HepG2 (cell line): ENCODE measurements around the gene PTPN2.

Experiments
- CTCF ChIP-seq: sonication (generic); formaldehyde crosslinking; IDR thresholded peaks from 2 replicates; pipeline ENCODE4 v1.5.0; 2020; ENCODE audit warnings: mild to moderate bottlenecking, missing genetic modification reagents, moderate library complexity
- GTF2F1 ChIP-seq: fragments of 150-350 bp; IDR thresholded peaks from 2 replicates; pipeline ENCODE4 v1.6.1; 2014; ENCODE audit warnings: low read length
- KLF11 ChIP-seq: IDR thresholded peaks from 2 replicates; pipeline ENCODE4 v1.6.1; 2016; ENCODE audit warnings: missing compliant biosample characterization
- MTF1 ChIP-seq: sonication (generic); formaldehyde crosslinking; IDR thresholded peaks from 2 replicates; pipeline ENCODE4 v1.5.0; 2020; ENCODE audit warnings: missing genetic modification reagents
- NCOA2 ChIP-seq: sonication (generic); formaldehyde crosslinking; IDR thresholded peaks from 2 replicates; pipeline ENCODE4 v1.8.0; 2022; ENCODE audit warnings: inconsistent platforms
- SP2 ChIP-seq: sonication (generic); formaldehyde crosslinking; IDR thresholded peaks from 2 replicates; pipeline ENCODE4 v1.5.1; 2020; ENCODE audit warnings: mild to moderate bottlenecking, missing genetic modification reagents
- ZBTB25 ChIP-seq: IDR thresholded peaks from 2 replicates; pipeline ENCODE4 v1.6.1; 2018; ENCODE audit warnings: missing genetic modification reagents
- ZHX1 ChIP-seq: sonication (generic); formaldehyde crosslinking; IDR thresholded peaks from 2 replicates; pipeline ENCODE4 v1.8.1; 2022; ENCODE audit warnings: low read depth, mild to moderate bottlenecking, missing genetic modification reagents
- ZNF281 ChIP-seq: sonication (generic); formaldehyde crosslinking; IDR thresholded peaks from 2 replicates; pipeline ENCODE4 v1.4.0; 2020; ENCODE audit warnings: missing genetic modification reagents, borderline replicate concordance
- ZNF30 ChIP-seq: sonication (generic); formaldehyde crosslinking; IDR thresholded peaks from 2 replicates; pipeline ENCODE4 v1.5.0; 2020; ENCODE audit warnings: mild to moderate bottlenecking, missing genetic modification reagents
- ZNF615 ChIP-seq: sonication (generic); formaldehyde crosslinking; IDR thresholded peaks from 2 replicates; pipeline ENCODE4 v1.5.0; 2020; ENCODE audit warnings: mild to moderate bottlenecking, missing genetic modification reagents, borderline replicate concordance

- TF ChIP-seq ZBTB25 (CRISPR knock-in tag) (no peak), ZNF30 (CRISPR knock-in tag) (no peak), SP2 (CRISPR knock-in tag) (no peak), MTF1 (CRISPR knock-in tag) (no peak), ZHX1 (CRISPR knock-in tag) (no peak), CTCF (CRISPR knock-in tag) (no peak), ZNF281 (no peak), ZNF615 (CRISPR knock-in tag) (no peak), NCOA2 (no peak), KLF11 (no peak), GTF2F1 (no peak)
Observed at GRCh38 chr18:12924616-12925015, 40.6 kb upstream of the PTPN2 start.
